Occipital lobe (tissue), 2 donors: ENCODE results near the gene KPNA2. TPM values are rescaled to one million over a fixed set of nuclear protein-coding genes. Genes with fewer than 3 reads are reported as not detected.
"Not testable (repeated sequence)": the region's sequence is repeated elsewhere in the genome, so short reads cannot be mapped to it uniquely, and the experiment has no call there.

ENCODE experiments used
- DNase-seq: peaks from one replicate; lab custom pipeline; 2025; lab: John Stamatoyannopoulos, UW
- total RNA-seq: library from RNA; depleted of rRNA; stranded (reverse); fragments of >200 nt; gene quantifications from one replicate; pipeline ENCODE4 v1.2.3, GENCODE V29; 2014

KPNA2 gene
- total RNA-seq, 1 donor from 2014 or later = 34.2 TPM

- peak; percentile 91 for DNase-seq
Observed at GRCh38 chr17:68019675-68020408, 15.7 kb upstream of the KPNA2 start.

GRCh38 chr17:68020409-68020756 is 15.2 kb upstream of the KPNA2 start:
- DNase-seq = no peak

DNA sequence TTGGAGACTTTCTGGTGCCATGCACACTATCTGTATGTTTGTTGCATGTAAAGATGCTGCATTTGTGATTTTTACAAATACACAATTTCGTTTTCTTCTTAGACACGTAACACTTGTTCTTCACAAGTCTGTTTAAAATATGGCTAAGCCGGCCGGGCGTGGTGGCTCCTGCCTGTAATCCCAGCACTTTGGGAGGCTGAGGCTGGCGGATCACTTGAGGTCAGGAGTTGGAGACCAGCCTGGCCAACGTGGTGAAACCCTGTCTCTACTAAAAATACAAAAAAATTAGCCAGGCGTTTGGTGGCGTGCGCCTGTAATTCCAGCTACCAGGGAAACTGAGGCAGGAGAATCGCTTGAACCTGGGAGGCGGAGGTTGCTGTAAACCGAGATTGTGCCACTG is 14.7 kb upstream of the KPNA2 start:
- not testable (repeated sequence) for DNase-seq

GRCh38 chr17:68021963-68022362 is 13.6 kb upstream of the KPNA2 start:
- no peak for DNase-seq

DNA sequence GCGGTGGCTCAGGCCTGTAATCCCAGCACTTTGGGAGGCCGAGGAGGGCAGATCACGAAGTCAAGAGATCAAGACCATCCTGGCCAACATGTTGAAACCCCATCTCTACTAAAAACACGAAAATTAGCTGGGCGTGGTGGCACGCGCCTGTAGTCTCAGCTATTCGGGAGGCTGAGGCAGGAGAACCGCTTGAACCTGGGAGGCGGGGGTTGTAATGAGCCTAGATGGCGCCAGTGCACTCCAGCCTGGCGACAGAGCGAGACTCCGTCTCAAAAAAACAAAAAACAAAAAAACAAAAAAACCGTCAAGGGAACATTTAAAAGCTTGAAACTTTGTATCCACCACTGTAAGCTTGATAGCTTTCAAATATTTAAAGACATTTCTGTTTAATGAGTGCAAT is 13.0 kb upstream of the KPNA2 start:
- not testable (repeated sequence) for DNase-seq

DNA sequence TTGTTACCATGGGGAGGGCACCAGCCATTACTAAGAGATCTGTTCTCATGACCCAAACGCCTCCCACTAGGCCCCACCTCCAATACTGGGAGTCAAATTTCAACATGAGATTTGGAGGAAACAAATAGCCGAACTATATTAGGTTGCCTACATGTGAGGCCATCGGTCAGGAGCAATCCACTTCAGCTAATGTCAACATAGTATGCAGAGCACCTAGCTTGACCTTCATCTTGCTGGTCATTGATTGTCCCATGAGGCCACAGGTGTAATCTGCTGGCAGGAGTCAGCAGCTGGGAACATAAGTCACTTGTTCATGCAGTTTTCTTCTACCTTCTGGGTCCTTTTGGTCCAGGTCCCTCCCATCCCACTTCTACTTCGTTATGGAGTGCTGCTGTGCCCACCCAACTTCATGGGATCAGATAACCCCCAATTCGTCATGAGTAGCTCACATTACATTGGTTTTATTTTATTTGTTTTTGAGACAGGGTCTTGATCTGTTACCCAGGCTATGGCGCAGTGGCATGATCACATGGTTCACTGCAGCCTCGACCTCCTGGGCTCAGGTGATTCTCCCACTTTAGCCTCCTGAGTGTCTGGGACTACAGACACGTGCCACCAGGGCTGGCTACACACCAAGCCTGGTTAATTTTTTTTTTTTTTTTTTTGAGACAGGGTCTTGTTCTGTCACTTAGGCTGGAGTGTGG is 5.9 kb upstream of the KPNA2 start:
- no peak for DNase-seq

DNA sequence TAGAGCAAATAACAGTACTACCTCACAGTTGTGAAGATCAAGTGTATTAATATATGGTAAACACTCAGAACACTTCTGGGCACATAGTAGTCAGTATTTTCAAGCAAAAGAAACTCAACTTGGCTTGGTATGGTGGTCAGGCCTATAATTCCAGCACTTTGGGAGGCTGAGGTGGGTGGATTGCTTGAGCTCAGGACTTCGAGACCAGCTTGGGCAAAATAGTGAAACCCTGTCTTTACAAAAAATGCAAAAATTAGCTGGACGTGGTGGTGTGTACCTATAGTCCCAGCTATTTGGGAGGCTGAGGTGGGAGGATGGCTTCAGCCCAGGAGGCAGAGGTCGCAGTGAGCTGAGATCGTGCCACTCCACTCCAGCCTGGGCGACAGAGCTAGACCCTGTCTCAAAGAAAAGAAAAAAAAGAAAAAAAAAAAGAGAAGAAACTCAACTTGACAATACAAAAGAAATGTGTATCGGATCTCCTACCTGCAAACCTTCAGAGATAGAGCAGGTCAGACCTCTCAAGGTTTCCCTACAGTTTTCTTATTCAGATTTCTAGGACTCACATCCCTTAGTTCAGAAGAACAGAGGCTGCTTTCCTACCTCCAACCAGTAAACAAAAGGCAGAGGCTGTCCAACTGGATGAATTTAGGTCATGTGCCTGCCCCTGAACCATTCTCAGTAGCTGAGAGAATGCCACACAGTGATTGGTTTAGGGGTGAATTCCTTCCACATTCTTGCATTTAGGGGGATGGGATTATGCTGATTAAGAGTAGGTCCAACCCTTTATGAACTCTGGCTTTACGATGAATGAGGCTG is 1.7 kb upstream of the KPNA2 start:
- no peak for DNase-seq

DNA sequence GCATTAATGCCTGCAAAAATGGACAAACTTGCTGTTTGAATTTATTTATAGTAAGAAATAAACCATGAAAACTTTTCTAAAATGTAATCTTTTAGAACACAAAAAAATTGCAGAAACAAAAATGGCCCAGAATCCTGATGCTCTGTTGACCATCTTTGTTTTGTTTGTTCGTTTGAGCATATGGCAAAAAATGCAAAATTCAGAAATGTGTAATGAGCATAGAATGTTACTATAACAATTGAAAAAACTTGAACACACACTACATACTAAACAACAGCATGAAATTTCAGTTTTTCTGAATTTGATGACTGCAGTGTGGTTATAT is 1.1 kb upstream of the KPNA2 start:
- no peak for DNase-seq

DNA sequence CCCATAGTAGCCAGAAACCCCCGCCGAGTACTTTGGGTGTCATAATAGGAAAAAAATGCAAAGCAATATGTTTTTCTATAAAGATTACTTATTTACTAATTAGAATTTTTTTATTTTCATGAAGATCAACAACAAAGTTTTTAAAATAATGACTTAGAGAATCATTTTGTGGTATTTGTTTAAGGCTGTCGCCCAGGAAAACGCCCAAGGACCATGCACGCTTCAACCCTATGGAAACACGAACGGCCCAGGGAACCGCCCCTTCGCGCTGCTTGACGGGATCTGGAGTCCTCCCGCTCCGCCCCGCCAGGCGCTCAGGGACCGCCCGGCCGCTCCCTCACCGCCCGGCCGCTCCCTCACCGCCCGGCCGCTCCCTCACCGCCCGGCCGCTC is 408 bp upstream of the KPNA2 start:
- DNase-seq = peak; percentile 98

GRCh38 chr17:68036304-68037147 is 991 bp downstream of the KPNA2 start:
- DNase-seq = no peak

- no peak for DNase-seq
Observed at GRCh38 chr17:68047153-68047846, 11.8 kb downstream of the KPNA2 start.

- DNase-seq = not testable (repeated sequence)
Observed at GRCh38 chr17:68047890-68048542, 12.5 kb downstream of the KPNA2 start.

GRCh38 chr17:68048996-68049395 is 13.5 kb downstream of the KPNA2 start:
- DNase-seq = no peak

DNA sequence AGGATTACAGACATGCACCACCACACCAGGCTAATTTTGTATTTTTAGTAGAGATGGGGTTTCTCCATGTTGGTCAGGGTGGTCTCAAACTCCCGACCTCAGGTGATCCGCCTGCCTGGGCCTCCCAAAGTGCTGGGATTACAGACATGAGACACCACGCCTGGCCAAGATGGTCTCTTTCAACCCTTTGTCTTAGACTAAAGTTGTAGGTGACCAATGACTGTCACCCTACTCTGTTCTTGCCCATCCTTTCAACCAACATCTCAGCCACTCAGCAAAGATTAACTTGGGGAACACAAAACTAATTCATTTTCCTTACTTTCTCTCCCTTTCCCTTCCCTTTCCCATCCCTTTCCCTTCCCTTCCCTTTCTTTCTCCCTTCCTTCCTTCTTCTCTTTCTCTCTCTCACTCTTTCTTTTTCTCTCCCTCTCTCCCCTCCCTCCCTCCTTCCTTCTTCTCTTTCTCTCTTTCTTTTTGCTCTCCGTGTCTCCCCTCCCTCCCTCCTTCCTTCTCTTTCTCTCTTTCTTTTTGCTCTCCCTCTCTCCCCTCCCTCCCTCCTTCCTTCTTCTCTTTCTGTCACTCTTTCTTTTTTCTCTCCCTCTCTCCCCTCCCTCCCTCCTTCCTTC is 14.4 kb downstream of the KPNA2 start:
- not testable (repeated sequence) for DNase-seq

DNA sequence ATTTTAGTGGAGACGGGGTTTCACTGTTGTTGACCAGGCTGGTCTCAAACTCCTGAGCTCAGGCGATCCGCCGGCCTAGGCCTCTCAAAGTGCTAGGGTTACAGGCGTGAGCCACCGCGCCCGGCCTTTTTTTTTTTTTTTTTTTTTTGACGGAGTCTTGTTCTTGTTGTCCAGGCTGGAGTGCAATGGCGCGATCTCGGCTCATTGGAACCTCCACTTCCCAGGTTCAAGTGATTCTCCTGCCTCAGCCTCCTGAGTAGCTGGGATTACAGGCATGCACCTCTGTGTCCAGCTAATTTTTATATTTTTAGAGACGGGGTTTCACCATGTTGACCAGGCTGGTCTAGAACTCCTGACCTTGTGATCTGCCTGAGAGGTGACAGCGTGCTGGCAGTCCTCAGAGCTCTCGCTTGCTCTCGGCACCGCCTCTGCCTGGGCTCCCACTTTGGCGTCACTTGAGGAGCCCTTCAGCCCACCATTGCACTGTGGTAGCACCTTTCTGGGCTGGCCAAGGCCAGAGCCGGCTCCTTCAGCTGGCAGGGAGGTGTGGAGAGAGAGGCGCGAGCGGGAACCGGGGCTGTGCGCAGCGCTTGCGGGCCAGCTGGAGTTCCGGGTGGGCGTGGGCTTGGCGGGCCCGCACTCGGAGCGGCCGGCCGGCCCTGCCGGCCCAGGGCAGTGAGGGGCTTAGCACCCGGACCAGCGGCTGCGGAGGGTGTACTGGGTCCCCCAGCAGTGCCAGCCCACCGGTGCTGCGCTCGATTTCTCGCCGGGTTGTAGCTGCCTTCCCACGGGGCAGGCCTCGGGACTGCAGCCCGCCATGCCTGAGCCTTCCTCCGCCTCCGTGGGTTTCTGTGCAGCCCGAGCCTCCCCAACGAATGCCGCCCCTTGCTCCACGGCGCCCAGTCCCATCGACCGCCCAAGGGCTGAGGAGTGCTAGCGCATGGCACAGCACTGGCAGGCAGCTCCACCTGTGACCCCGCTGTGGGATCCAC is 16.1 kb downstream of the KPNA2 start:
- not testable (repeated sequence) for DNase-seq

- DNase-seq = no peak
Observed at GRCh38 chr17:68052810-68053209, 17.3 kb downstream of the KPNA2 start.

DNA sequence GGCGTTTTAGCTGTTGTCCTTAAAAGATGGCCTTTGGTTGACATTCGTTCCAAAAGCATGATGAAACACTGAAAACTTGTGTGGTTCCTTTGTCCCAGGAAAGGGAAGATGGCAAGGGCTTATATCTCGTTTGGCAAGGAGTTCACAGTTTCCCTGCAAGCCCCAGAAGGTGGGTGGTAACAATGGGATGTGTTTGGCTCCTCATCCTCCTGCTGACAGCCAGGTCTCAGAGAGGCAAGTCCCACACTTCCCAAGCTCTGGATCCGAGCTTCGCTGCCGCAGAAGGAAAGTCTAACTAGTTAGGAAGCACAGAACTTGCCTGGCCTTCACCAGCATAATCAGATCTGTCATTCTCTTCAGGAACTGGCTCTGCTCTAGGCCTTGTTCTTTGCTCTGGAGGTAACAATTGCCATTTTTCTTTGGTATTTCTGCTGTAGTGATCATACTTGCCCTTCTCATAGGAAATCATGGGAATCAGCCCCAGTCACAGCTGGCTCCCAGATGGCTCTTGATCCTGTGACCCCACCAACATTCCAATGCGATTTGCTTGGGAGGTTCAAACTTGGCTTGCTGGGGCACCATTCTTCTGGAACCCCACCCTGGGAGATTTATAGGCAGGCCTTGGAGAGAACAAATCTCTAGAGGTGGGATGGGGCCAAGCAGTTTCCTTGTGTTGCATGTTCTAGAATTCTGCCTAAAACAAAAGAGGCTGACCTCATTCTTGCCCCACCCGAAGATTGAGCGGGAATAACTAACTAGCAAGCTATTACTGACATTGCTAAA is 17.9 kb downstream of the KPNA2 start:
- no peak for DNase-seq
